ENCODE data around the gene MRPL58. TPM values are rescaled to one million over a fixed set of nuclear protein-coding genes. Genes with fewer than 3 reads are reported as not detected.
A peak's percentile ranks its signal among the peaks of the same experiment; 100 is the strongest.

MRPL58 gene
- total RNA-seq, 1 donor, result 23.5 TPM

- peaks cover 18% of the 10 kb centered on the region for H3K4me1 ChIP-seq (ENCODE audit: insufficient read depth, low read length)
- H3K79me2 ChIP-seq (ENCODE audit: insufficient read depth, low read length), result peaks cover 42% of the 10 kb centered on the region
- peaks cover 31% of the 10 kb centered on the region for H3K36me3 ChIP-seq (ENCODE audit: insufficient read depth, low read length)
- H4K20me1 ChIP-seq (ENCODE audit: insufficient read depth, low read length), result peaks cover 3% of the 10 kb centered on the region
- no peak overlapping the region for H3K4me3 ChIP-seq (ENCODE audit: insufficient read depth, low read length)
- no peak for TF ChIP-seq CTCF (IDR thresholded peaks at IDR 0.05; ENCODE audit: extremely low read depth, low read depth, low read length)
- peak overlapping the region; percentile 88 for H3K4me2 ChIP-seq (ENCODE audit: insufficient read depth, low read length)
- H3K27ac ChIP-seq (ENCODE audit: low read depth, low read length), result peak overlapping the region; percentile 3
- no peak for DNase-seq (ENCODE audit: insufficient read length, low spot score, missing footprints)
- H3K9me3 ChIP-seq (ENCODE audit: low read depth, low read length), result no peaks in the 10 kb centered on the region
- H3K27me3 ChIP-seq (ENCODE audit: insufficient read depth, low read length), result no peaks in the 10 kb centered on the region
- H2AFZ ChIP-seq (ENCODE audit: low read length), result no peak overlapping the region
These were observed 36.6 kb downstream of the MRPL58 start for GRCh38 chr17:75049057-75049456.

- no peak for TF ChIP-seq CTCF (IDR thresholded peaks at IDR 0.05; ENCODE audit: extremely low read depth, low read depth, low read length)
- peak; percentile 31 for DNase-seq (ENCODE audit: insufficient read length, low spot score, missing footprints)
- Histone ChIP-seq H3K79me2 (ENCODE audit: insufficient read depth, low read length) (peaks cover 38% of the 10 kb centered on the region), H3K4me3 (ENCODE audit: insufficient read depth, low read length) (no peak overlapping the region), H2AFZ (ENCODE audit: low read length) (no peak overlapping the region), H3K27ac (ENCODE audit: low read depth, low read length) (no peak overlapping the region), H3K4me2 (ENCODE audit: insufficient read depth, low read length) (no peak overlapping the region), H3K36me3 (ENCODE audit: insufficient read depth, low read length) (peaks cover 33% of the 10 kb centered on the region), H3K9me3 (ENCODE audit: low read depth, low read length) (no peaks in the 10 kb centered on the region), H4K20me1 (ENCODE audit: insufficient read depth, low read length) (peaks cover 3% of the 10 kb centered on the region), H3K4me1 (ENCODE audit: insufficient read depth, low read length) (peaks cover 18% of the 10 kb centered on the region), H3K27me3 (ENCODE audit: insufficient read depth, low read length) (no peaks in the 10 kb centered on the region)
These were observed 37.2 kb downstream of the MRPL58 start for GRCh38 chr17:75049706-75050105.

- H3K4me1 ChIP-seq (ENCODE audit: insufficient read depth, low read length), result peaks cover 14% of the 10 kb centered on the region
- TF ChIP-seq CTCF (IDR thresholded peaks at IDR 0.05; ENCODE audit: extremely low read depth, low read depth, low read length), result no peak
These were observed 39.5 kb downstream of the MRPL58 start for GRCh38 chr17:75051941-75052340.

GRCh38 chr17:75059369-75060345 lies 47.2 kb downstream of the MRPL58 start:
- Histone ChIP-seq H3K4me2 (ENCODE audit: insufficient read depth, low read length) (peak overlapping the region; percentile 29), H3K27ac (ENCODE audit: low read depth, low read length) (peak overlapping the region; percentile 60), H3K36me3 (ENCODE audit: insufficient read depth, low read length) (peaks cover 54% of the 10 kb centered on the region), H3K79me2 (ENCODE audit: insufficient read depth, low read length) (no peaks in the 10 kb centered on the region), H3K9me3 (ENCODE audit: low read depth, low read length) (no peaks in the 10 kb centered on the region), H3K27me3 (ENCODE audit: insufficient read depth, low read length) (no peaks in the 10 kb centered on the region), H2AFZ (ENCODE audit: low read length) (peak overlapping the region; percentile 45), H4K20me1 (ENCODE audit: insufficient read depth, low read length) (peaks cover 7% of the 10 kb centered on the region), H3K4me1 (ENCODE audit: insufficient read depth, low read length) (peaks cover 14% of the 10 kb centered on the region), H3K4me3 (ENCODE audit: insufficient read depth, low read length) (no peak overlapping the region)
- peak; percentile 98 for DNase-seq (ENCODE audit: insufficient read length, low spot score, missing footprints)
- peak; percentile 69 for TF ChIP-seq CTCF (IDR thresholded peaks at IDR 0.05; ENCODE audit: extremely low read depth, low read depth, low read length)

More at GRCh38 chr17:75051941-75052340, 39.5 kb downstream of the MRPL58 start:
- H3K27me3 ChIP-seq (ENCODE audit: insufficient read depth, low read length), result no peaks in the 10 kb centered on the region
- peaks cover 45% of the 10 kb centered on the region for H3K36me3 ChIP-seq (ENCODE audit: insufficient read depth, low read length)
- H3K27ac ChIP-seq (ENCODE audit: low read depth, low read length), result no peak overlapping the region
- peaks cover 23% of the 10 kb centered on the region for H3K79me2 ChIP-seq (ENCODE audit: insufficient read depth, low read length)
- peak; percentile 38 for DNase-seq (ENCODE audit: insufficient read length, low spot score, missing footprints)
- peaks cover 2% of the 10 kb centered on the region for H4K20me1 ChIP-seq (ENCODE audit: insufficient read depth, low read length)
- H3K4me3 ChIP-seq (ENCODE audit: insufficient read depth, low read length), result no peak overlapping the region
- no peak overlapping the region for H3K4me2 ChIP-seq (ENCODE audit: insufficient read depth, low read length)
- no peak overlapping the region for H2AFZ ChIP-seq (ENCODE audit: low read length)
- H3K9me3 ChIP-seq (ENCODE audit: low read depth, low read length), result no peaks in the 10 kb centered on the region

Measured in osteoblast (primary cell).